ENCODE results near the gene COL11A2. TPM values are rescaled to one million over a fixed set of nuclear protein-coding genes. Genes with fewer than 3 reads are reported as not detected.

Gene COL11A2
- polyA plus RNA-seq, 3 donors: 0.57 TPM; not detected in 2

- H3K27ac ChIP-seq (ENCODE audit: low read depth in 1 of 2, low read length in 2 of 2): no peak overlapping the region
- Mint-ChIP-seq H3K27me3 (ENCODE audit: low read depth in 3 of 3) (peaks cover 11 to 19% (median 15%) of the 10 kb centered on the region in 3 donors), H3K4me1 (no peaks in the 10 kb centered on the region), H3K9me3 (peaks cover 0 to 8% (median 0%) of the 10 kb centered on the region in 7 donors), H3K36me3 (no peaks in the 10 kb centered on the region), H3K27ac (no peak overlapping the region), H3K4me3 (no peak overlapping the region)
- no peaks in the 10 kb centered on the region for H4K20me1 ChIP-seq (ENCODE audit: insufficient read depth, low read length)
- TF ChIP-seq CTCF (IDR thresholded peaks at IDR 0.05): no peak
- no peak overlapping the region for H3K4me3 ChIP-seq (replicated peaks in 1 of 3; ENCODE audit: low read depth in 2 of 3, low read length in 3 of 3)
- H3K79me2 ChIP-seq (ENCODE audit: insufficient read depth, low read length): no peaks in the 10 kb centered on the region
- DNase-seq: no peak
- no peaks in the 10 kb centered on the region for H3K27me3 ChIP-seq (ENCODE audit: control insufficient read depth in 2 of 2, insufficient read depth in 2 of 2, low read length in 2 of 2)
- no peak overlapping the region for H3K4me2 ChIP-seq (replicated peaks; ENCODE audit: extremely low read depth, low read length, poor library complexity, severe bottlenecking)
- WGBS (ENCODE audit: insufficient coverage): 94% methylated on average over 2 of the region's 7 CpGs
- H2AFZ ChIP-seq (ENCODE audit: insufficient read depth, low read depth, low read length, poor library complexity, severe bottlenecking): no peak overlapping the region
- no peaks in the 10 kb centered on the region for H3K9me3 ChIP-seq (replicated peaks in 1 of 2; ENCODE audit: control insufficient read depth in 1 of 2, insufficient read depth in 1 of 2, low read length in 2 of 2)
- intact Hi-C loops (cut with micrococcal nuclease): no loop called here
- H3K9ac ChIP-seq (ENCODE audit: insufficient read depth, low read length, poor library complexity, severe bottlenecking): no peak overlapping the region
- no peaks in the 10 kb centered on the region for H3K36me3 ChIP-seq (replicated peaks in 1 of 2; ENCODE audit: control insufficient read depth in 1 of 2, insufficient read depth in 2 of 2, low read length in 2 of 2)
- no peaks in the 10 kb centered on the region for H3K4me1 ChIP-seq (ENCODE audit: control insufficient read depth in 1 of 2, insufficient read depth in 2 of 2, low read length in 2 of 2)
These were observed 15.4 kb downstream of the COL11A2 start for GRCh38 chr6:33176906-33177305.

- Mint-ChIP-seq H3K4me3 (no peak overlapping the region), H3K36me3 (no peaks in the 10 kb centered on the region), H3K4me1 (no peaks in the 10 kb centered on the region), H3K27me3 (ENCODE audit: low read depth in 3 of 3) (peaks cover 12 to 17% (median 14%) of the 10 kb centered on the region in 3 donors), H3K27ac (no peak overlapping the region), H3K9me3 (peaks cover 0 to 4% (median 0%) of the 10 kb centered on the region in 7 donors)
- Histone ChIP-seq H3K9ac (ENCODE audit: insufficient read depth, low read length, poor library complexity, severe bottlenecking) (no peak overlapping the region), H3K27ac (ENCODE audit: low read depth in 1 of 2, low read length in 2 of 2) (no peak overlapping the region), H3K79me2 (ENCODE audit: insufficient read depth, low read length) (no peaks in the 10 kb centered on the region), H3K36me3 (replicated peaks in 1 of 2; ENCODE audit: control insufficient read depth in 1 of 2, insufficient read depth in 2 of 2, low read length in 2 of 2) (no peaks in the 10 kb centered on the region), H2AFZ (ENCODE audit: insufficient read depth, low read depth, low read length, poor library complexity, severe bottlenecking) (no peak overlapping the region), H3K4me2 (replicated peaks; ENCODE audit: extremely low read depth, low read length, poor library complexity, severe bottlenecking) (no peak overlapping the region), H3K27me3 (ENCODE audit: control insufficient read depth in 2 of 2, insufficient read depth in 2 of 2, low read length in 2 of 2) (no peaks in the 10 kb centered on the region), H3K4me3 (replicated peaks in 1 of 3; ENCODE audit: low read depth in 2 of 3, low read length in 3 of 3) (no peak overlapping the region), H3K4me1 (ENCODE audit: control insufficient read depth in 1 of 2, insufficient read depth in 2 of 2, low read length in 2 of 2) (no peaks in the 10 kb centered on the region), H3K9me3 (replicated peaks in 1 of 2; ENCODE audit: control insufficient read depth in 1 of 2, insufficient read depth in 1 of 2, low read length in 2 of 2) (no peaks in the 10 kb centered on the region), H4K20me1 (ENCODE audit: insufficient read depth, low read length) (no peaks in the 10 kb centered on the region)
- no peak for DNase-seq
- 93% methylated on average over 5 of the region's 10 CpGs for WGBS (ENCODE audit: insufficient coverage)
- intact Hi-C loops (cut with micrococcal nuclease): no loop called here
- TF ChIP-seq CTCF (IDR thresholded peaks at IDR 0.05): no peak
These were observed 16.7 kb downstream of the COL11A2 start for GRCh38 chr6:33175436-33176069.
